Activated CD4-positive, alpha-beta T cell treated with anti-CD3 and anti-CD28 coated beads, Interleukin-2, amount 10 ng/mL, durations not matched to agents 24 days and 14 days (primary cell): ENCODE results near the gene NR1H2. TPM values are rescaled to one million over a fixed set of nuclear protein-coding genes. Genes with fewer than 3 reads are reported as not detected.
A peak's percentile ranks its signal among the peaks of the same experiment; 100 is the strongest.

Experiments used
- DNase-seq: peaks from one replicate; pipeline ENCODE4 v3.0.0; 2022
- H3K27ac Mint-ChIP-seq: one replicate; pipeline ENCODE4 v1.8.0; 2022; ENCODE audit warnings: mild to moderate bottlenecking, mixed read lengths
- H3K27me3 Mint-ChIP-seq: one replicate; pipeline ENCODE4 v1.8.0; 2022; ENCODE audit warnings: mixed read lengths
- H3K36me3 Mint-ChIP-seq: one replicate; pipeline ENCODE4 v1.8.0; 2022; ENCODE audit warnings: low read depth, mild to moderate bottlenecking, mixed read lengths
- H3K4me1 Mint-ChIP-seq: one replicate; pipeline ENCODE4 v1.8.0; 2021; ENCODE audit warnings: mixed read lengths
- H3K4me3 Mint-ChIP-seq: one replicate; pipeline ENCODE4 v1.8.0; 2022; ENCODE audit warnings: mild to moderate bottlenecking, moderate library complexity, mixed read lengths
- H3K9me3 Mint-ChIP-seq: one replicate; pipeline ENCODE4 v1.8.0; 2021; ENCODE audit warnings: mixed read lengths
- intact Hi-C: fragments of 100-400 bp; cut with micrococcal nuclease; formaldehyde crosslinking; loops from one replicate; pipeline ENCODE4 v1.15.1; 2023
- total RNA-seq: library from RNA; stranded (reverse); gene quantifications from 2 replicates; pipeline ENCODE4 v1.2.3, GENCODE V29; 2022

NR1H2 gene
- total RNA-seq, 1 donor from 2014 or later, result 81.4 TPM

GRCh38 chr19:50377517-50377916 lies 1.3 kb downstream of the NR1H2 start:
- Mint-ChIP-seq H3K9me3 (no peaks in the 10 kb centered on the region), H3K36me3 (peaks cover 40% of the 10 kb centered on the region), H3K27me3 (no peaks in the 10 kb centered on the region), H3K4me1 (peaks cover 16% of the 10 kb centered on the region), H3K27ac (peak overlapping the region; percentile 85), H3K4me3 (peak overlapping the region; percentile 97)
- peak; percentile 62 for DNase-seq
- intact Hi-C loops, result no loop called here

- peak; percentile 55 for DNase-seq
- Mint-ChIP-seq H3K4me1 (peaks cover 18% of the 10 kb centered on the region), H3K27ac (no peak overlapping the region), H3K4me3 (peak overlapping the region; percentile 5), H3K36me3 (peaks cover 40% of the 10 kb centered on the region), H3K9me3 (no peaks in the 10 kb centered on the region), H3K27me3 (no peaks in the 10 kb centered on the region)
- intact Hi-C loops, result no loop called here
Observed at GRCh38 chr19:50378169-50378862, 2.1 kb downstream of the NR1H2 start.

- Mint-ChIP-seq H3K27ac (no peak overlapping the region), H3K36me3 (peaks cover 41% of the 10 kb centered on the region), H3K4me3 (no peak overlapping the region), H3K9me3 (no peaks in the 10 kb centered on the region), H3K4me1 (peaks cover 24% of the 10 kb centered on the region), H3K27me3 (no peaks in the 10 kb centered on the region)
- peak; percentile 55 for DNase-seq
- intact Hi-C loops, result no loop called here
Observed at GRCh38 chr19:50378863-50379236, 2.6 kb downstream of the NR1H2 start.

GRCh38 chr19:50379602-50380001 lies 3.3 kb downstream of the NR1H2 start:
- H3K27ac Mint-ChIP-seq, result no peak overlapping the region
- H3K36me3 Mint-ChIP-seq, result peaks cover 46% of the 10 kb centered on the region
- H3K27me3 Mint-ChIP-seq, result no peaks in the 10 kb centered on the region
- intact Hi-C loops, result no loop called here
- no peaks in the 10 kb centered on the region for H3K9me3 Mint-ChIP-seq
- H3K4me3 Mint-ChIP-seq, result no peak overlapping the region
- H3K4me1 Mint-ChIP-seq, result peaks cover 24% of the 10 kb centered on the region
- DNase-seq, result peak; percentile 57

GRCh38 chr19:50380137-50380536 lies 3.9 kb downstream of the NR1H2 start:
- H3K27me3 Mint-ChIP-seq, result no peaks in the 10 kb centered on the region
- H3K4me1 Mint-ChIP-seq, result peaks cover 28% of the 10 kb centered on the region
- no peak overlapping the region for H3K4me3 Mint-ChIP-seq
- H3K36me3 Mint-ChIP-seq, result peaks cover 48% of the 10 kb centered on the region
- no peaks in the 10 kb centered on the region for H3K9me3 Mint-ChIP-seq
- H3K27ac Mint-ChIP-seq, result no peak overlapping the region
- intact Hi-C loops, result no loop called here
- peak; percentile 58 for DNase-seq

- Mint-ChIP-seq H3K4me1 (peaks cover 30% of the 10 kb centered on the region), H3K27me3 (no peaks in the 10 kb centered on the region), H3K36me3 (peaks cover 50% of the 10 kb centered on the region), H3K9me3 (no peaks in the 10 kb centered on the region), H3K4me3 (no peak overlapping the region), H3K27ac (no peak overlapping the region)
- peak; percentile 62 for DNase-seq
- intact Hi-C loops, result no loop called here
Observed at GRCh38 chr19:50380751-50381151, 4.5 kb downstream of the NR1H2 start.

GRCh38 chr19:50381881-50382729 lies 5.8 kb downstream of the NR1H2 start:
- peak; percentile 65 for DNase-seq
- Mint-ChIP-seq H3K9me3 (no peaks in the 10 kb centered on the region), H3K4me3 (no peak overlapping the region), H3K36me3 (peaks cover 46% of the 10 kb centered on the region), H3K4me1 (peaks cover 27% of the 10 kb centered on the region), H3K27ac (no peak overlapping the region), H3K27me3 (no peaks in the 10 kb centered on the region)
- intact Hi-C loops, result no loop called here

- DNase-seq, result peak; percentile 62
- peaks cover 44% of the 10 kb centered on the region for H3K36me3 Mint-ChIP-seq
- peak overlapping the region; percentile 90 for H3K27ac Mint-ChIP-seq
- H3K4me1 Mint-ChIP-seq, result peaks cover 27% of the 10 kb centered on the region
- peak overlapping the region; percentile 93 for H3K4me3 Mint-ChIP-seq
- intact Hi-C loops, result no loop called here
- no peaks in the 10 kb centered on the region for H3K9me3 Mint-ChIP-seq
- H3K27me3 Mint-ChIP-seq, result no peaks in the 10 kb centered on the region
Observed at GRCh38 chr19:50383001-50383851, 7.0 kb downstream of the NR1H2 start.

GRCh38 chr19:50383852-50384684 lies 7.8 kb downstream of the NR1H2 start, which contains the start of gene POLD1:
Gene POLD1 (plus strand): TSS chr19:50384347. CDS start chr19:50398852, 14,505 bp downstream.
- H3K36me3 Mint-ChIP-seq, result peaks cover 44% of the 10 kb centered on the region
- DNase-seq, result peak; percentile 100
- intact Hi-C loops, result loop anchor here (1.0 kb wide), 5 partner anchors 8 to 127 kb away; partner anchors contain the start of genes JOSD2, KCNC3 and NR1H2
- peak within 1 kb of the TSS; percentile 93 for H3K4me3 Mint-ChIP-seq
- peaks cover 27% of the 10 kb centered on the region for H3K4me1 Mint-ChIP-seq
- H3K27ac Mint-ChIP-seq, result peak within 1 kb of the TSS; percentile 90
- H3K9me3 Mint-ChIP-seq, result no peaks in the 10 kb centered on the region
- no peaks in the 10 kb centered on the region for H3K27me3 Mint-ChIP-seq

GRCh38 chr19:50384685-50385535 lies 8.7 kb downstream of the NR1H2 start:
- DNase-seq, result no peak
- intact Hi-C loops, result loop anchor here (1.0 kb wide), 5 partner anchors 9 to 126 kb away; partner anchors contain the start of genes JOSD2, KCNC3 and NR1H2
- peaks cover 36% of the 10 kb centered on the region for H3K36me3 Mint-ChIP-seq
- H3K4me3 Mint-ChIP-seq, result peak overlapping the region; percentile 93
- no peaks in the 10 kb centered on the region for H3K27me3 Mint-ChIP-seq
- H3K27ac Mint-ChIP-seq, result peak overlapping the region; percentile 90
- peaks cover 27% of the 10 kb centered on the region for H3K4me1 Mint-ChIP-seq
- no peaks in the 10 kb centered on the region for H3K9me3 Mint-ChIP-seq

- H3K36me3 Mint-ChIP-seq, result peaks cover 36% of the 10 kb centered on the region
- H3K4me3 Mint-ChIP-seq, result peak overlapping the region; percentile 29
Observed at GRCh38 chr19:50387176-50387867, 11.1 kb downstream of the NR1H2 start.

GRCh38 chr19:50387868-50388245 lies 11.6 kb downstream of the NR1H2 start:
- Mint-ChIP-seq H3K4me1 (peaks cover 27% of the 10 kb centered on the region), H3K4me3 (peak overlapping the region; percentile 29), H3K27me3 (no peaks in the 10 kb centered on the region), H3K9me3 (no peaks in the 10 kb centered on the region), H3K36me3 (peaks cover 38% of the 10 kb centered on the region), H3K27ac (peak overlapping the region; percentile 56)
- DNase-seq, result no peak
- intact Hi-C loops, result no loop called here

More at GRCh38 chr19:50387176-50387867, 11.1 kb downstream of the NR1H2 start:
- H3K27me3 Mint-ChIP-seq, result no peaks in the 10 kb centered on the region
- peaks cover 27% of the 10 kb centered on the region for H3K4me1 Mint-ChIP-seq
- intact Hi-C loops, result no loop called here
- no peaks in the 10 kb centered on the region for H3K9me3 Mint-ChIP-seq
- DNase-seq, result no peak
- H3K27ac Mint-ChIP-seq, result no peak overlapping the region
